Measurements from ENCODE around the gene MRC2.

The MRC2 gene

GRCh38 chr17:62723842-62724241 lies 96.4 kb downstream of the MRC2 start:
- no peak for DNase-seq

GRCh38 chr17:62724398-62725146 lies 97.1 kb downstream of the MRC2 start:
- DNase-seq, result no peak

- DNase-seq, result no peak
Measured at GRCh38 chr17:62725791-62726249, 98.3 kb downstream of the MRC2 start.

GRCh38 chr17:62727916-62728672 lies 100.6 kb downstream of the MRC2 start:
- DNase-seq, result no peak

- no peak for DNase-seq
Measured at GRCh38 chr17:62732125-62732524, 104.7 kb downstream of the MRC2 start.

GRCh38 chr17:62735044-62735651 lies 107.7 kb downstream of the MRC2 start:
- no peak for DNase-seq

- DNase-seq, result no peak
Measured at GRCh38 chr17:62737513-62737912, 110.0 kb downstream of the MRC2 start.

GRCh38 chr17:62738281-62738680 lies 110.8 kb downstream of the MRC2 start:
- no peak for DNase-seq

GRCh38 chr17:62739645-62740388 lies 112.3 kb downstream of the MRC2 start:
- DNase-seq, result no peak

GRCh38 chr17:62741290-62741689 lies 113.8 kb downstream of the MRC2 start:
- no peak for DNase-seq
